ELR (cell line): ENCODE data around the gene DCAF15.

ENCODE experiments used
- DNase-seq: peaks from one replicate; pipeline ENCODE4 v3.0.0-alpha.2; 2015; ENCODE audit warnings: low read depth

Gene DCAF15

DNA sequence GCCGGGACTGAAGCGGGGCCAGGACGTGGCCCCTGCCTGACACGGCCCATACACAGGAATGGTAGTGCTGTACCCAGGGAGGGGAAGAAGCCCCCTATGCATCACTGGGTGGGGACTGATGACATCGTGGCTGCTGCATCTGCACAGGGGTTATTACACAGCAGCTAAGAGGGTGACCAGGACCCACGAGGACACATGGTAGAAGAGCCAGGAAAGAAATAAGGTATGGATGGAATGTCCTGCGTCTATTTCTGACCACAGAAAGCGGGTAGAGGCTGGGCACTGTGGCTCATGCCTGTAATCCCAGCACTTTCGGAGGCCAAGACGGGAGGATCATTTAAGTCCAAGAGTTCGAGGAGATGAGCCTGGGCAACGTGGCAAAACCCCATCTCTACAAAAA is 24.1 kb downstream of the DCAF15 start:
- peak; percentile 26 for DNase-seq

DNA sequence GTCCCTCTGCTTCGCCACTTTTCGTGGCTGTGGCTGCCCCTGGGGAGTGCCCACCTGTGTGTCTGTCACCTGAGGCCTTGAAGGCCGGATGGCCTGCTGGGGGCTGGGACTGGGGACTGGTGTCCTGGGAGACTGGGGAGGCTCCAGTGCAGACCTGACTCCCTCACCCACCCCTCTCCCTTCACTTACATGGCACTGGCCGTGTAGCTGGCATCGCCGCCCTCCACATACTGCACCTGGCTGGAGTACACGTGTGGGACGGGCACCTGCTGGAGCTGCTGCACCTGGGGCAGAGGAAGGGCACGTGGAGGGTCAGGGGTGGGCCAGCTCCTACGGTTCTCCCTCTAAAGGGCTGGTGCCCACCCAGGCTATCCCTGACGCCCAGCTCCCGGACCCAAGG is 25.5 kb downstream of the DCAF15 start:
- no peak for DNase-seq

DNA sequence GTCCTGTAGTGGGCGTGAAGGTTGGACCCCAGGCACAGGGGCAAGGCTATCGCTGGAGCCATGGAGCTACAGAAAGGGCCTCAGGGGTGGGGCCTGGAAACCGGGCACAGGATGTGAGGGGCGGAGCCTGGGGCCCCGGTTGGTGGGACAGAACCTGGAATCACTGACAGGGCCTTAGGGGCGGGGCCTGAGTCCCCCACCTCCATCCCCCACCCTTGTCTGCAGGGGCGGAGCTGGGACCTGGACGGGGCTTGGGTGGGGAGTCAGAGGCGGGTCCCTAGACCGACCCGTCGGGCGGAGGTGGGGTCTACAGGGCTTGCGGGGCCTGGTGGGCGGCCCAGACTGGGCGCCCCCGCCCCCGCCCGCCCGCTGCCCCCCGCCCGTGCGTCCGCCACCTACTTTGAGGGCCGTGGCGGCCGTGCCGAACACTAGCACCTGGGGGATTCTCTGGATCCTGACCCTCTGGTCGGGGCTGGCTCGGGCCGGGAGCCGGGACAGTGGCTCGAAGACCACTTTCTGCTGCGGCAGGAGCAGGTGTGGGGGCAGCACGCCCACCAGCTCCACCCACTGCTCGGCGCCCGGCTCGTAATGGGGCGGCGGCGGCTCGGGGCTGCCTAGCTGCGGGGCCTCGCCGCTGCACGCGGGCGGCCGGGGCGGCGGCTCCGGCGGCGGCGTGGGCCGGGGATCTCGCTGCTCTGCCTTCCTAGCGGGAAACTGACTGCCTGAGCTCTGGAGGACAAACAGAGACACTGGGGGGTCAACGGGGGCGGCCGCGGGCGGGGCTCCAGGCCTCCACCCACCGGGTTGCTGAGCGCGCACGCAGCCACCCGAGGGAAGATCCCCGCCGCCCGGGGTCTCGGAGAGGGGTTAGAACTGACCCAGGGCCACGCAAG is 26.3 kb downstream of the DCAF15 start:
- peak; percentile 29 for DNase-seq

DNA sequence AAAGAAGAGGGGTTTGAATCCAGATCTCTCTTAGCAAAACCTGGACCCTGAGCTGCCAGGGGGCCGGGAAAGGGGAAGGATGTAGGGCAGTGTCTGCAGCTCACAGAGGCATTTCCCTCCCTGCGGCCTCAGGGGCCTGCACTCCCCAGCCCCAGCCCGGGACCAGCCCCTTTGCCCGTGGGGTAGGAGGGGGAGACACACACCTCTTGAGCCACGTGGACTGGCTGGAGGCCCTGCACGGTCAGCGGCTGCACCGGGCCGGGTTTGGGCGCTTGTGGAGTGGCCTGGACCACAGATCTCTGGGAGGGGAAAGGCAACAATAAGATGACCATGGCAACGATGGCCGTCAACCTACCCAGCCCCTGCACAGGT is 26.9 kb downstream of the DCAF15 start:
- no peak for DNase-seq

DNA sequence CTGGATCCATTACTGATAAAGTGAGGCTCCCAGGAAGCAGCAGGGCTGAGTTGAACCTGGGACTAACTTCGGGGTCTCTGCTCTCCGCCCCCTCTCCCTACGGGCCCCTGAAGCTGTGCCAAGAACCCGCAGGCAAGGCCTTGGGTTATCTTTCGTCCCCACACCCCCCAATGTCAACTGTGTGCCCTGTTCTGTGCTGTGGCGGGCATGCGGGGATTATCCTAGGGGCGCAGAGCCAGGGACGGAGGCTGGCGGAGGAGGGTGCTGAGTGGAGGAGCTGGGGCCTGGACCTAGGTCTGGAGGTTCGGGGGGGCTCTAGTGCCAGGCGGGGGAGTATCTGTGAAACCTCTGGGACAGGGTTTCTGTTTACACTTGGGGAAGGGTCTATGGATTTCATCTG is 27.4 kb downstream of the DCAF15 start:
- no peak for DNase-seq

DNA sequence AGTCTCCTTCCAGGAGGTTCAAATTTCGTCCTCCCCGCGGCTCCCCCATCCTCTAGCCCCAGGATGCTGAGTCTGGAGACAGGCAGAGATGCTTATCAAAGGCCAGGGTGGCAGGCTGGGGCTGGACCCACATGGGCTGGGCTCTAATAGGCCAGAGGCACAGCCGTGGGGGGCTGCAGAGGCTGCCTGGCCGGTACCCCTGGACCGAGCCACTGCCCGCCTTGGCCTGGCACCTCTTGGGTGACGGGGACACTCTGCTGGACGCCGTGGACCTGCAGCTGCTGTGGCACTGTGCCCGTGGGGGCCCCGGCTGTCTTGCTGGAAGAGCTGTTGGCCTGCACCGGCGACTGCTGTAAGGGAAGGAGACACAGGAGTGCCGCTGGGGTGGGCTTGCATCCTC is 28.0 kb downstream of the DCAF15 start:
- no peak for DNase-seq

DNA sequence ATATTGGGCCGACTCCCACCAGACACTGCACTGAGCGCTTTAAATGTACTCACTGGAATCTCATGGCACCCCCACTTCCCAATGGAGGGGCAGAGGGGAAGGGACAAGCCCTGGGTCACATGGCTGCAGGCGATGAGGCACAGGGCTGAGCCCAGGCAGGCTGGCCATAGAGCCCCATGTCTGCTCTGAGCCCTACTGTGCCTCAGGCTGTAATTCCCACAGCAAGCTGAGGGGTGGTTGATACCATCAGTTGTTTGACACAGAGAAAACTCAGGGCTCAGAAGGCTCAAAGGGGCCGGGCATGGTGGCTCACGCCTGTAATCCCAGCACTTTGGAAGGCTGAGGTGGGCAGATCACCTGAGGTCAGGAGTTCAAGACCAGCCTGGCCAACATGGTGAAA is 28.7 kb downstream of the DCAF15 start:
- DNase-seq: no peak

DNA sequence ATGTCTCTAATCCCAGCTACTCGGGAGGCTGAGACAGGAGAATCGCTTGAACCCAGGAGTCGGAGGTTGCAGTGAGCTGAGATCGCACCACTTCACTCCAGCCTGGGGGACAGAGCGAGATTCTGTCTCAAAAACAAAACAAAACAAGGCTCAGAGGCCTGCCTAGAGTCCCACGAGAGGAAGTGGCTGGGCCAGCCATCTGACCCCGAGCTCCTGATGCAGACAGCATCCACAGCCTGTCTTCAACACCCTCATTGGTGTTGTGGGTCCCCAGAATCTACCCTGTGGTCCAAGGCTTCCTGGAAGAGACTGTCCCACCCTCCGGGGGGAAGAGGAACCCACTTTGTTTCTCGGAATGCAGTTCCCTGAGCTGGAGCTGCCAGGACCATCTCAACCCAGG is 29.2 kb downstream of the DCAF15 start:
- no peak for DNase-seq

DNA sequence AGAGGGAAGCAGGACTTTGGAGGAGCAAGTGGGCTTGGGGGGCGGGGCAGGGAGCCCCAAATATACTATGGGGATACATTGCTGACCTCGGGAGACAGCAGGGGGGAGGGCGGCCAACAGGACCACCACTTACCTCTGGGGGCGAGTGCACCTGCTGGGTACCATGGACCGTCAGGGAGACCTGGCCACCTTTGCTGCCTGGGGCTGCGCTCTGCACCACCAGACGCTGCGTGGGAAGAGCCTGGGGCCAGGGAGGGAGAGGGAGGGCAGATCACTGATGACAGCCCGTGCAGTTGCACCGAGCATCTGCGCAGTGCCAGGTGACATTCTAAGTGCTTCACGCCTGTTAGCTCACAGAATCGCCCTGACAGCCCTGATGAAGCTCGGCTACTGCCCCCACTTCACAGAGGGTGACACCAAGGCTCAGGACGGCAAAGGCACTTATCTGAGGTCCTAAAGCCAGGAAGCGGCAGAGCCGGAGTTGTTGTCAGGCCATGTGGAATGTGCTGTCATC is 29.7 kb downstream of the DCAF15 start:
- DNase-seq: no peak

DNA sequence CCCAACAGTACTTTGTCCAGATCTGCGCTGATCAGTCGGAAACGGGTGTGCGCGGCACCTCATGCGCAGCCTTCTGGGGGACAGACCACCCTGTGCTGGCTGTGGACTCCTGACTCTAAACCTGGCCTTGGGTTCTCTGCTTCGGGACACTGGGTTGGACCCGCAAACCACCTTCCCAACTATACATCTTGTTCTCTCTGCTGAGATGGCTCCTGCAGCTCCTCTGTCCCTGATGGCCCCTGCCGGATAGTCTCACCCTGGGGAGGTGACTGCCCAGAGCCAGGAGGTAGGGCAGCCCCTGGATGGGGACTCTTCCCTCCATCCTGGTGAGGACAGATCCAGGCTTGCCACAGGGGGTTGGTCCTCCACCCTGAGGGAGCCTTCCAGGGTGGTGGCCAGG is 30.5 kb downstream of the DCAF15 start:
- no peak for DNase-seq

DNA sequence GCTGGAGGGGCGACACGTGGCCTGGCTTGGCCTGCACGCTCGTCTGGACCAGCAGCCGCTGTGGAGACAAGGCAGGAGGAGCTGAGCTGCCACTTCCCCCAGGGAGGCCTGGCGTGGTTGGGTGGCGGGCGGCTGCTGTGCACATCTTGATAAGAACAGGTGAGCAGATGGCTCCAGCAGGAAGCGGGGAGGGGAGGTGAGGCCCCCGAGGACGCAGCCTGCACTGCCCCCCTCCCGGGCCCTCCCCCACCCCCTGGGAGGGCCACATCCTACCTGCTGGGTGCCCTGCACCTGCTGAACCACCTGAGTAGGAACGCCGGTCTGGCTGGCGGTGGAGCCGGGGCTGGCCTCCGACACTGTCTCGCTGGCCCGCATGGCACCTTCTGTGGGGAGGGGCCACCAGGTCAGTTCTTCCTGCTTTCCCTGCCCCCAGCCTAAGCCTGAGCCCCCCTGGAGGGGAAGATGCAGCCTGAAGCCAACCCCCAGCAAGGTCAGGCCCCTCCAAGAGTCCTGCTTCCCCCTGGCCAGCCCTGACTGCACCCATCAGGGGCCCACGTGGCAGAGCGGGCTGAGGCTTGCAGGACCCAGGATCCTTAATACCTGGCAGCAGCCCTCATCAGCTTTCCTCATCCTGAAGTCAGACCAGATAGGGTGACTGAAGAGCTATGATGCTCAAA is 31.0 kb downstream of the DCAF15 start:
- DNase-seq: no peak

DNA sequence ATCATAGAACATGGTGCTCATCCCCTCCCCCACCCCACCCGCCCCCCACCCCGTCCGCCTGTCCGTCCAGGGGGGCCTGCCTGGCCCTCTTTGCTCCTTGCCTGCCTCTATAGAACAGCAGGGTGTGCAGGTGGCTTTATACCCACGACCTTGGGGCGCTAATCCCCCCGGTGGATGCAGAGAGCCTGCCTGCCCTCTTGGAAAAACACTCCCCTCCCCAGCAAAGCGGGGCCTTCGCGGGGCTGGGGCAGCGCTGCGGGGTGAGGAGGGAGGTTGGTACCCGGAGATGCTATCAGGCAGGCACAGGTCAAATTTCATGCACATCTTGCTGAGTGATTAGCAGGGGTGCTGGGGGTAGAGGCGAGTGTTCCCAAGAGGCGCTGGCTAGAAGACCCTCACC is 31.9 kb downstream of the DCAF15 start:
- no peak for DNase-seq

DNA sequence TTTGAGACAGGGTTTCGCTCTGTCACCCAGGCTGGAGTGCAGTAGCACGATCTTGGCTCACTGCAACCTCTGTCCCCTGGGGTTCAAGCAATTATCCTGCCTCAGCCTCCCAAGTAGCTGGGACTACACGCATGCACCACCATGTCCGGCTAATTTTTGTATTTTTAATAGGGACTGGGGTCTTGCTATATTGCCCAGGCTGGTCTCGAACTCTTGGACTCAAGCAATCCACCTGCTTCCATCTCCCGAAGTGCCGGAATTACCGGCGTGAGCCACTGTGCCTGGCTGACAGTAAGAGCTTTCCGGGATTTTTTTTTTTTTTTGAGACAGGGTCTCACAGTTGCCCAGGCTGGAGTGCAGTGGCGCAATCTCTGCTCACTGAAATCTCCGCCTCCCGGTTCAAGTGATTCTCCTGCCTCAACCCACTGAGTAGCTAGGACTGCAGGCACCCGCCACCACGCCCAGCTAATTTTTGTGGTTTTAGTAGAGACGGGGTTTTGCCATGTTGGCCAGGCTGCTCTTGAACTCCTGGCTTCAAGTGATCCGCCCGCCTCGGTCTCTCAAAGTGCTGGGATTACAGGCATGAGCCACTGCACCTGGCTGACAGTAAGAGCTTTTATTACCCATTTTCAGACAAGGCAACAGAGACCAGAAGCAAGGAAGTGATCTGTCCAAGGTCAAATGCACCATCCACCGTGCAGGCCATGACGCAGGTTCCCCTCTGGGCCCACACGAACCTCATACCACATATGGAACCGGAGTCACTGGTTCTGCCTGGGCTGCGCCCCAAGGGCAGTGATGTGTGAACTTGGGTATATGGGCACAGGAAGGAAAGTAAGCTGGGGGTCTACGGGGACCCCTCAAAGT is 32.8 kb downstream of the DCAF15 start:
- no peak for DNase-seq

DNA sequence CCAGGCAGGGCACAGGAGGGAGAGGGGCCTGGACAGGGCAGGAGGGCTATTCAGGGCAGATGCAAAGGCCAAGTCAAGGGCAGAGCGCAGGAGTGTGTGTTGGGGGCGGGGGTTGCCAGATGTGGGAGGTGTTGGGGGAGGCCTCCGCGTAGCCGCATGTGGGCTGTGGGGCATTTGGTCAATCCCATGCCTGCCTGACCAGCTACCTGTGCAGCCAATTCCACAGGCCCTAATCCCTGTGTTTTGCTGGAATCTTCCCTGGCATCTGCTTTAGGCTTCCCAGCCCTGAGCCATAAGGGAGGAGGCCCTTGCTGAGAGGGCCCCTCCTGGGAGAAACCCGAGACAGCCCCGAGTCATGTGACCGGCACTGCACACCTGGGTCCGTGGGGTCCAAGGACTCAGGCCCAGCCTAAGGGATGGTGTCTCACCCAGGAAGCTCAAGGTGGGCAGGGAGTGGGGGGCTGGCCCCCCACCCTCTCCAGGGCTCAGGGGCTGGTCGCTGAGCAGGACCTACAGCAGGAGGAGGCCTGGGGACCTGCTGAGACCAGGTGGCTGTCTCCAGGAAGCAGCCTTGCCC is 33.5 kb downstream of the DCAF15 start:
- no peak for DNase-seq

DNA sequence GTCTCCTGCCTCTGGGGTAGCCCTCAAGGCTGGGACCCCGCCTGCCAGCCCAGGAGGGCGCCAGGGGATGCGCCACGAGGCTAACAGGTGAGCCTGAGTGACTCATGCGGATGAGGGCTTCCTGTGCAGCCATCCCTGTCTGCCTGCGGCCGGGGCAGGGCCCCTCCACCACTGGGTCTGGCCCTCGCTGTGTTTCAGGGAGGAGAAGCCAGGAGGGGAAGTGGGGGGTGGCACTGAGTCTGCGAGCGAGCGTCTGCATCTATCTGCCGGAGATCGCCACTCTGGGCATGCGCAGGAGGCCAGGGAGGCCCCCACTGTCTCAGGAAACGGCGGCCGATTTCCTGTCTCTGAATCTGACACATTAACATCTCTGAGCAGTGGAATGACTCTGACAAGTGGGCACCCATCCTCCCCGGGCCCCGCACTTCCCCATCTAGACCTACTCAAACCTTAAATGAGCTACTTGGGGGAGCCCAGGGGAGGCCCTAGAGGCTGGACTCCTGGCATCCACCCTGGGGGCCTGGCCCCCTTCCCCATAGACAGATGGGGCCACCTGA is 34.1 kb downstream of the DCAF15 start:
- peak; percentile 93 for DNase-seq

DNA sequence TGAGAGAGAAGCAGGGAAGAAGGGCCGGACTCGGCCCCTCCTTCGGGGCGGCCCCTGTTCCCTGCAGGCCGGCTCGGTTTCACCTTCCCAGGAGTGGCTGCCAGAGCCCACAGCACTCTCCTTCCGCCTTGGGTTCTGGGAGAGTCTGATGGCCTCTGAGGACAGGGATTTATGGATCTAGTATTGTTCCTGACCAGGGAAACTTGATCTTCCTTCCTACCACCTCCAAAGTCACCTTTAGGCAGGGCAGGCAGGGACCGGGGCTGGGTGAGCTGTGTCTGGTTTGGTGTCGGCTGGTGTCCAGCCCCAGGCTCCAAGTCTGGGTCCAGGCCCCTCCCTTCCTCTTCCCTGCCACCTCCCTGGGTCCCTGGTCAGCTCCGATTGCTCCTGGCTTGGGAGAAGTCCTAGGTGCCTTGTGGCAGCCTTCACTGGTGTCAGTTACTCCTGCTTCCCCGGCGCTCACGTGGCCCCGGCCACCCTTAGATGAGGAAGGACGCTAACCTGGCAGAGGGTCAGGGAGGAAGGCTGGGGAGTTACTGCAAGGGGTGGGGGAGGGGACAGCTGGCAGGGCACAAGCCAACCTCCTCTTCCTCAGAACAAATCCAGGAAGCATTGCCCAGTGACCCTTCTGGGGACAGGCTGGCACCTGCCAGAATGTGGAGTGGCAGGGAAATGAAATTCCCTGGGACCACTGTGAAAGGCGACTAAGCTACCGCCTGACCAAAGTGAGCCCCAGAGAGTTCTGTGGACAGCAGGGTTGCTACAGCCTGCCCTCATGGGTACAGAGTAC is 35.0 kb downstream of the DCAF15 start:
- no peak for DNase-seq

DNA sequence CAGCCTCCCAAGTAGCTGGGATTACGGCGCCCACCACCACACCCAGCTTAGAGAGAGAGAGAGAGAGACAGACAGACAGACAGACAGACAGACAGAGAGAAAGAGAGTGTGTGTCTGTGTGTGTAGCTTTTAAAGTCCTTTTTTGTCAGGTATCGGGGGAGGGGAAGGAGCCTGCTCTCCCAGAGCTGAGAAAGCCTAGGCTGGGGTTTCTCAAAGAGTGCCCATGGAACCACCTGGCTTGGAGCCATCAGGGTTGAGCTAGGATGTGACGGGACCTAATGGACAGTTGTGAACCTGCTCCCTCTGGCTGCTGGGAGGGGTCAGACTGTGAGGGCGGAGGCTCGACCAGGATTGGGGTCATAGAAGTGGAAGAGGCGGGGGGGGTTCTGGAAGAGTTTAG is 37.2 kb downstream of the DCAF15 start:
- no peak for DNase-seq

DNA sequence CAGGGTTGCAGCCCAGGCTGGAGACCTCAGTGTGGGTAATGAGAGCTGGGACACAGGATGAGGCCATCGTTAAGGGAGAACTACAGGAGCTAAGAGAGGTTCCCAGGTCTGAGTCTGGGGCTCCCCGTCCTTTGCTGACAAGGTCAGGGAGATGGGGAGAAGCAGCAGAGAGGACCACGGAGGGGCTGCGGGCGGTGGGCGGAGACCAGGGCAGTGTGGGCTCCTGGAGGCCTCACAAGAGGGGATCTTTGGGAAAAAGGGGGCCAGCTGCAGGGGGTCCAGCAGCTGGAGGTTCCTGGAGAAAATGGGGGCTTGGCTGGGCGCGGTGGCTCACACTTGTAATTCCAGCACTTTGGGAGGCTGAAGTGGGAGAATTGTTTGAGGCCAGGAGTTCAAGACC is 37.8 kb downstream of the DCAF15 start:
- no peak for DNase-seq

DNA sequence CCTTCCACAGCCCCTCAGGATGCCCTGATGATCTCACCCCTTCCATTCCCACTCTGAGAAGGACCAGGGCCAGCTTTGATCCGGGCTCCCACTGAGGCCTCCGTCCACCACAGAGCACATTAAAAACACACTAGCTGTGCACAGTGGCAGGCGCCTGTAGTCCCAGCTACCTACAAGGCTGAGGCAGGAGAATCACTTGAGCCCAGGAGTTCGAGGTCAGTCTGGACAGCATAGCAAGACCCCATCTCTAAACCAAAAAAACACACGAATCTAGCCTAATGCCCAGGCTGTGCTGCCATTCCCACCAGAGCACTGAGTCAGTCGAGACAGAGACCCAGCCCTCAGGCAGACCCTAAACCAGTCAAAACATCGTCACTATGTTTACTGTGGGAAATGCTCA is 39.7 kb downstream of the DCAF15 start:
- no peak for DNase-seq

DNA sequence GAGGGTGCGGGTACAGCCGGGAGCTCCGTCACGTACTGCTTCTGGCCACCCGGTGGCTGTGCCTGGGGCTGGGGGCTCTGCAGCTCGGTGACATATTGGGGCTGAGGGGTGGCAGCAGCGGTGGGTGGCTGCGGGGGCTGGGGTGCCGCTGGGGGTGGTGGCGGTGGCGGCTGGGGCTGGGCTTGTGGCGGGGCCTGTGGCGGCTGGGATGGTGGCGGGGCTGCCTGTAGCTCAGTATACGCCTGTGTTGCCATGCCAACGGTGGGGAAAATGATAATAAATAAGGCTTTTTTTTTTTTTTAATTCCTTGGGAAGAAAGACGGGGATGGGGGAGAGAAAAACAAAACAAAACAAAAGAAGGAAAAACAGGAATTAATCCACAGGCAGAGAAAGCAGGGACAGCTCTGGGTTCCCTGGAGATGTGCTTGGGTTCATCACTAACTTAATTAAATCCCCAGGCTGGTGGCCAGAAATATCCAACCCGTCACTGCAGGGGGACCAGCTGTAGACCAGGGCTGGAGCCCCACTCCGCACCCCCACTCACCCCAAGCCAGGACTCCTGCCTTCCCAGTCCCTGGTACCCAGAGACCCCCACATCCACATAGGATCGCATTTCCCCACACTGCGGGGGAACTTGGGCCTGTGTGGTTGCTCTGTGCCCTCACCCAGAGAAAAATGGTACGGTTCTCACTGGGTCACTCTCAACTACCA is 41.4 kb downstream of the DCAF15 start:
- DNase-seq: no peak
